SK-N-SH treated with all-trans-retinoic acid at 6 μM for 48 hours (cell line): Measurements from ENCODE around the gene OS9.

Experiments
- ATAC-seq: fragments of 200-7000 bp; cut with Tn5 transposase; 3 replicates; pipeline ENCODE4 v1.9.1; 2020; ENCODE audit warnings: mild to moderate bottlenecking, moderate library complexity
- BACH2 ChIP-seq: fragments of 250-450 bp; sonication (Bioruptor Pico); IDR thresholded peaks from 2 replicates; pipeline ENCODE4 v1.9.0; 2021; ENCODE audit warnings: mild to moderate bottlenecking, borderline replicate concordance
- CSDC2 ChIP-seq: fragments of 250-450 bp; sonication (Bioruptor Pico); IDR thresholded peaks from 2 replicates; pipeline ENCODE4 v1.5.0; 2020; ENCODE audit warnings: mild to moderate bottlenecking, moderate library complexity
- GLIS3 ChIP-seq: fragments of 250-450 bp; sonication (Bioruptor Pico); IDR thresholded peaks from 2 replicates; pipeline ENCODE4 v1.5.0; 2020; ENCODE audit warnings: mild to moderate bottlenecking, moderate library complexity
- OSR1 ChIP-seq: fragments of 250-450 bp; sonication (Bioruptor Pico); IDR thresholded peaks from 2 replicates; pipeline ENCODE4 v1.8.0; 2022; ENCODE audit warnings: moderate library complexity, mild to moderate bottlenecking, inconsistent platforms
- PPARA ChIP-seq: fragments of 250-450 bp; sonication (Bioruptor Pico); IDR thresholded peaks from 2 replicates; pipeline ENCODE4 v1.5.0; 2020; ENCODE audit warnings: mild to moderate bottlenecking, borderline replicate concordance
- RARB ChIP-seq: fragments of 250-450 bp; sonication (Bioruptor Pico); IDR thresholded peaks from 2 replicates; pipeline ENCODE4 v1.8.0; 2021; ENCODE audit warnings: mild to moderate bottlenecking, moderate library complexity
- TCF4 ChIP-seq: fragments of 250-450 bp; sonication (Bioruptor Pico); IDR thresholded peaks from 2 replicates; pipeline ENCODE4 v1.8.0; 2021; ENCODE audit warnings: mild to moderate bottlenecking, moderate library complexity, borderline replicate concordance
- TOX ChIP-seq: fragments of 250-450 bp; sonication (Bioruptor Pico); IDR thresholded peaks from 2 replicates; pipeline ENCODE4 v1.8.0; 2021; ENCODE audit warnings: mild to moderate bottlenecking, moderate library complexity, borderline replicate concordance
- ZC3H10 ChIP-seq: fragments of 250-450 bp; sonication (Bioruptor Pico); IDR thresholded peaks from 2 replicates; pipeline ENCODE4 v1.5.1; 2021; ENCODE audit warnings: mild to moderate bottlenecking, moderate library complexity
- ZFP3 ChIP-seq: fragments of 250-450 bp; sonication (Bioruptor Pico); IDR thresholded peaks from 2 replicates; pipeline ENCODE4 v1.5.0; 2020; ENCODE audit warnings: mild to moderate bottlenecking, moderate library complexity
- ZFP30 ChIP-seq: fragments of 450-650 bp; formaldehyde crosslinking; IDR thresholded peaks from 2 replicates; pipeline ENCODE4 v1.5.0; 2022; ENCODE audit warnings: mild to moderate bottlenecking, moderate library complexity
- ZNF565 ChIP-seq: fragments of 450-650 bp; formaldehyde crosslinking; conservative IDR thresholded peaks from 2 replicates; pipeline ENCODE4 v1.5.0; 2020; ENCODE audit warnings: low read depth, mild to moderate bottlenecking, moderate library complexity
- ZNF70 ChIP-seq: fragments of 450-650 bp; formaldehyde crosslinking; IDR thresholded peaks from 2 replicates; pipeline ENCODE4 v1.5.0; 2020; ENCODE audit warnings: mild to moderate bottlenecking, moderate library complexity
- ZNF8 ChIP-seq: fragments of 450-650 bp; formaldehyde crosslinking; IDR thresholded peaks from 2 replicates; pipeline ENCODE4 v1.5.0; 2020; ENCODE audit warnings: mild to moderate bottlenecking, moderate library complexity
- TF ChIP-seq, protein P1 (sequence below): fragments of 250-450 bp; sonication (Bioruptor Pico); IDR thresholded peaks from 2 replicates; pipeline ENCODE4 v1.5.1; 2020; ENCODE audit warnings: low read depth, mild to moderate bottlenecking, moderate library complexity
- TF ChIP-seq, protein P2 (sequence below): fragments of 250-450 bp; sonication (Bioruptor Pico); IDR thresholded peaks from 2 replicates; pipeline ENCODE4 v1.5.0; 2020; ENCODE audit warnings: mild to moderate bottlenecking, moderate library complexity
- TF ChIP-seq, protein P3 (sequence below): fragments of 250-450 bp; sonication (Bioruptor Pico); IDR thresholded peaks from 2 replicates; pipeline ENCODE4 v1.8.0; 2021; ENCODE audit warnings: low read depth, mild to moderate bottlenecking, moderate library complexity, borderline replicate concordance
- TF ChIP-seq, protein P4 (sequence below): fragments of 250-450 bp; sonication (Bioruptor Pico); IDR thresholded peaks from 2 replicates; pipeline ENCODE4 v1.5.1; 2021; ENCODE audit warnings: mild to moderate bottlenecking, moderate library complexity
- TF ChIP-seq, protein P5 (sequence below): fragments of 250-450 bp; sonication (Bioruptor Pico); IDR thresholded peaks from 2 replicates; pipeline ENCODE4 v1.8.0; 2020; ENCODE audit warnings: mild to moderate bottlenecking, moderate library complexity, borderline replicate concordance

Gene OS9

DNA sequence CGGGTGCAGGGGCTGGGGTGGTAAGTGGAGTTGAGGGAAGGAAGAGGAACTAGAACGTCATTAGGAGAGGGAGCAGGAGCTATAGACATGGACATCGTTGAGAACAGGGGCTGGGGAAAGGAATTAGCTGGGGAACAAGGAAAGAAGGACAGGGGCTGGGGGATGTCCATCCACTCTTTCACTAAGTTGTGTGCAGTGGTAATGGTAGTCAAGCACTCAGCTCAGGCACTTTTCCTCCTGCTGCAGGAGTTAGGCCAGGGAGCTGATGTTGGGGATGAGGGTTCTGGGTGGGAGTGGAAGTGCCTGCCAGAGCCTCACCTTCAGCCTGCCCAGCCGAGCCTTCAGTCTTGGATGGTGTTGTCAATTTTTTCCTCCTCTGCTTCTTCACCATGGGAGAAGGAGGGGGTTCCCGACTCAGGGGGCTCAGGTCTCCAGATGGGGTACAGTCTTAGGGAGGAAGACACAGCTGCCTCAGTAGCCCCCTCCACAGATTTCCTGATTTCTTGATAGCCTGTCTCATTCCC is 35.5 kb downstream of the OS9 start:
- no peak for ATAC-seq
- TF ChIP-seq, protein P1, sequence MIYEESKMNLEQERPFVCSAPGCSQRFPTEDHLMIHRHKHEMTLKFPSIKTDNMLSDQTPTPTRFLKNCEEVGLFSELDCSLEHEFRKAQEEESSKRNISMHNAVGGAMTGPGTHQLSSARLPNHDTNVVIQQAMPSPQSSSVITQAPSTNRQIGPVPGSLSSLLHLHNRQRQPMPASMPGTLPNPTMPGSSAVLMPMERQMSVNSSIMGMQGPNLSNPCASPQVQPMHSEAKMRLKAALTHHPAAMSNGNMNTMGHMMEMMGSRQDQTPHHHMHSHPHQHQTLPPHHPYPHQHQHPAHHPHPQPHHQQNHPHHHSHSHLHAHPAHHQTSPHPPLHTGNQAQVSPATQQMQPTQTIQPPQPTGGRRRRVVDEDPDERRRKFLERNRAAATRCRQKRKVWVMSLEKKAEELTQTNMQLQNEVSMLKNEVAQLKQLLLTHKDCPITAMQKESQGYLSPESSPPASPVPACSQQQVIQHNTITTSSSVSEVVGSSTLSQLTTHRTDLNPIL (CRISPR knock-in tag): no peak
- no peak for TF ChIP-seq RARB
- TF ChIP-seq TCF4 (CRISPR knock-in tag): no peak
- TF ChIP-seq, protein P2, sequence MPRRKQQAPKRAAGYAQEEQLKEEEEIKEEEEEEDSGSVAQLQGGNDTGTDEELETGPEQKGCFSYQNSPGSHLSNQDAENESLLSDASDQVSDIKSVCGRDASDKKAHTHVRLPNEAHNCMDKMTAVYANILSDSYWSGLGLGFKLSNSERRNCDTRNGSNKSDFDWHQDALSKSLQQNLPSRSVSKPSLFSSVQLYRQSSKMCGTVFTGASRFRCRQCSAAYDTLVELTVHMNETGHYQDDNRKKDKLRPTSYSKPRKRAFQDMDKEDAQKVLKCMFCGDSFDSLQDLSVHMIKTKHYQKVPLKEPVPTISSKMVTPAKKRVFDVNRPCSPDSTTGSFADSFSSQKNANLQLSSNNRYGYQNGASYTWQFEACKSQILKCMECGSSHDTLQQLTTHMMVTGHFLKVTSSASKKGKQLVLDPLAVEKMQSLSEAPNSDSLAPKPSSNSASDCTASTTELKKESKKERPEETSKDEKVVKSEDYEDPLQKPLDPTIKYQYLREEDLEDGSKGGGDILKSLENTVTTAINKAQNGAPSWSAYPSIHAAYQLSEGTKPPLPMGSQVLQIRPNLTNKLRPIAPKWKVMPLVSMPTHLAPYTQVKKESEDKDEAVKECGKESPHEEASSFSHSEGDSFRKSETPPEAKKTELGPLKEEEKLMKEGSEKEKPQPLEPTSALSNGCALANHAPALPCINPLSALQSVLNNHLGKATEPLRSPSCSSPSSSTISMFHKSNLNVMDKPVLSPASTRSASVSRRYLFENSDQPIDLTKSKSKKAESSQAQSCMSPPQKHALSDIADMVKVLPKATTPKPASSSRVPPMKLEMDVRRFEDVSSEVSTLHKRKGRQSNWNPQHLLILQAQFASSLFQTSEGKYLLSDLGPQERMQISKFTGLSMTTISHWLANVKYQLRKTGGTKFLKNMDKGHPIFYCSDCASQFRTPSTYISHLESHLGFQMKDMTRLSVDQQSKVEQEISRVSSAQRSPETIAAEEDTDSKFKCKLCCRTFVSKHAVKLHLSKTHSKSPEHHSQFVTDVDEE: no peak
- TF ChIP-seq, all 23 proteins: peak for 0

DNA sequence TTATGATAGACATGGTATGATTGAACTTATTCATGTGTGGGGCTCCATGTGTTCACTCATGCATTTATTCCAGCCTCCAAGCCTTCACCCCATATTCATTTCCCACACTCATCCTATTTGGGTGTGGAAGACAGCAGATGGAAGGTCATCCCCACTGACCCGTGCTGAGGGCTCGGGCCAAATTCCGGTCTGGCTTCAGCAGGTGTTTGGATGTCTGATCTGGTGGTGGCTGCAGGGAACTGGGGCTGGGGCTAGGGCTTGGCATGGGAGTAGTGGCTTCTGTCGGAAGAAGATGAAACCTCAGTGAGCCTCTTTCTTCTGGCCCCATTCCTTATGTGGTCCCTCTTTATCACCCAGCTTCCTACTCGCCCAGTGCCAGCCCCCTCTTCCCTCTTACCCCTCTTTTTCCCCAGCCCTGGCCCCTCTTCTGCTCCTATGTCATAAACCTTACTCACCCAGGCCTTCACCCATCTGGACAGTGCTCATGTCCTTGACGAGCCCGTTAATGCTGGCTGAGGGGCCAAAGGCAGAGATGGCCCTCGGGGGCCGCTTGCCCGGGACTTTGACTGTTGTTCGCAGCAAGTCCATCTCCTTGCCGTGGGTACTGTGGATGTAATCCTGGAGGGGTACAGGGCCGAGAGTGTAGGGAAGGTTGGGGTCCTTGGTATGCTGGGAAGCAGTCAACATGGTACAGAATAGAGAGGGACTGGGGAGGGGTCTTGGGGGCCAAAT is 36.6 kb downstream of the OS9 start:
- ATAC-seq: no peak
- TF ChIP-seq, protein P3, sequence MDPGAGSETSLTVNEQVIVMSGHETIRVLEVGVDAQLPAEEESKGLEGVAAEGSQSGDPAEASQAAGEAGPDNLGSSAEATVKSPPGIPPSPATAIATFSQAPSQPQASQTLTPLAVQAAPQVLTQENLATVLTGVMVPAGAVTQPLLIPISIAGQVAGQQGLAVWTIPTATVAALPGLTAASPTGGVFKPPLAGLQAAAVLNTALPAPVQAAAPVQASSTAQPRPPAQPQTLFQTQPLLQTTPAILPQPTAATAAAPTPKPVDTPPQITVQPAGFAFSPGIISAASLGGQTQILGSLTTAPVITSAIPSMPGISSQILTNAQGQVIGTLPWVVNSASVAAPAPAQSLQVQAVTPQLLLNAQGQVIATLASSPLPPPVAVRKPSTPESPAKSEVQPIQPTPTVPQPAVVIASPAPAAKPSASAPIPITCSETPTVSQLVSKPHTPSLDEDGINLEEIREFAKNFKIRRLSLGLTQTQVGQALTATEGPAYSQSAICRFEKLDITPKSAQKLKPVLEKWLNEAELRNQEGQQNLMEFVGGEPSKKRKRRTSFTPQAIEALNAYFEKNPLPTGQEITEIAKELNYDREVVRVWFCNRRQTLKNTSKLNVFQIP (CRISPR knock-in tag): no peak
- TF ChIP-seq, protein P2: no peak
- TF ChIP-seq, protein P4, sequence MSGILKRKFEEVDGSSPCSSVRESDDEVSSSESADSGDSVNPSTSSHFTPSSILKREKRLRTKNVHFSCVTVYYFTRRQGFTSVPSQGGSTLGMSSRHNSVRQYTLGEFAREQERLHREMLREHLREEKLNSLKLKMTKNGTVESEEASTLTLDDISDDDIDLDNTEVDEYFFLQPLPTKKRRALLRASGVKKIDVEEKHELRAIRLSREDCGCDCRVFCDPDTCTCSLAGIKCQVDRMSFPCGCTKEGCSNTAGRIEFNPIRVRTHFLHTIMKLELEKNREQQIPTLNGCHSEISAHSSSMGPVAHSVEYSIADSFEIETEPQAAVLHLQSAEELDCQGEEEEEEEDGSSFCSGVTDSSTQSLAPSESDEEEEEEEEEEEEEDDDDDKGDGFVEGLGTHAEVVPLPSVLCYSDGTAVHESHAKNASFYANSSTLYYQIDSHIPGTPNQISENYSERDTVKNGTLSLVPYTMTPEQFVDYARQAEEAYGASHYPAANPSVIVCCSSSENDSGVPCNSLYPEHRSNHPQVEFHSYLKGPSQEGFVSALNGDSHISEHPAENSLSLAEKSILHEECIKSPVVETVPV (CRISPR knock-in tag): no peak
- TF ChIP-seq ZC3H10 (CRISPR knock-in tag) (no peak), RARB (no peak), GLIS3 (CRISPR knock-in tag) (no peak), OSR1 (no peak), ZNF8 (CRISPR knock-in tag) (no peak)
- TF ChIP-seq, protein P1 (CRISPR knock-in tag): no peak

DNA sequence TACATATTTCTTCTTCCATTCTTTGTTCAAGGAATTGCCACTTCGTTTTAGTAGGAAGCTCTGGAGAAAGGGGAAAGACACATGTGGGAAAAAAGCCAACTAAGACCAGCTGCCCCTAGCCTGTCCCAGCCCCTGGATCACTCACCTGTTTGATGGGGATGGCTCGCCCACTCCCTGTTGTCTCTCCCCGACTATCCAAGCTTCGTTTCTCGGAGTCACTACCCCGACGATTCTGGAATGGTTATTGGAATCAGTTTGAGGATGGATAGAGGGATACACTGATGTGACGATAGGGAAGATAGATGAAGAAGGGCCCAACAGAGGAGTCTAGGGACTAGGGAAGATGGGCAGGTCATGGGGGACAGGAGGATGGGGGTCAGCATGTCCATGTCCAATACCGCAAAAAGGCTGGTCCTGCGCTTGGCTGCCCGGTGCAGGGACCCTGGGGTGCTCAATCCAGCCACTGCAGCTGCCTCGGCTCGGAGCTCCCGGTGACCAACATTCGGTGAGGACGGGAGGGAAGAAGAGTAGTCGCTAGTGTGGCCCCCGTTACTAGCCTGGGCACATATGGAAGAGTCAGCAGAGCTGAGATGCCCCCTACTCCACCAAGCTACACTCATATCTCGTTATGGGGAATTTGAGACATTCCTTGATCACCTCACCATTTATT is 37.6 kb downstream of the OS9 start:
- ATAC-seq: no peak
- TF ChIP-seq PPARA (CRISPR knock-in tag) (no peak), ZFP3 (no peak), TOX (CRISPR knock-in tag) (no peak), ZNF565 (CRISPR knock-in tag) (no peak), ZC3H10 (CRISPR knock-in tag) (no peak), ZNF70 (no peak), CSDC2 (CRISPR knock-in tag) (no peak), ZFP30 (CRISPR knock-in tag) (no peak), BACH2 (CRISPR knock-in tag) (no peak), ZNF8 (CRISPR knock-in tag) (no peak)
- TF ChIP-seq, protein P3 (CRISPR knock-in tag): no peak
- TF ChIP-seq, protein P5, sequence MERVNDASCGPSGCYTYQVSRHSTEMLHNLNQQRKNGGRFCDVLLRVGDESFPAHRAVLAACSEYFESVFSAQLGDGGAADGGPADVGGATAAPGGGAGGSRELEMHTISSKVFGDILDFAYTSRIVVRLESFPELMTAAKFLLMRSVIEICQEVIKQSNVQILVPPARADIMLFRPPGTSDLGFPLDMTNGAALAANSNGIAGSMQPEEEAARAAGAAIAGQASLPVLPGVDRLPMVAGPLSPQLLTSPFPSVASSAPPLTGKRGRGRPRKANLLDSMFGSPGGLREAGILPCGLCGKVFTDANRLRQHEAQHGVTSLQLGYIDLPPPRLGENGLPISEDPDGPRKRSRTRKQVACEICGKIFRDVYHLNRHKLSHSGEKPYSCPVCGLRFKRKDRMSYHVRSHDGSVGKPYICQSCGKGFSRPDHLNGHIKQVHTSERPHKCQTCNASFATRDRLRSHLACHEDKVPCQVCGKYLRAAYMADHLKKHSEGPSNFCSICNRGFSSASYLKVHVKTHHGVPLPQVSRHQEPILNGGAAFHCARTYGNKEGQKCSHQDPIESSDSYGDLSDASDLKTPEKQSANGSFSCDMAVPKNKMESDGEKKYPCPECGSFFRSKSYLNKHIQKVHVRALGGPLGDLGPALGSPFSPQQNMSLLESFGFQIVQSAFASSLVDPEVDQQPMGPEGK (CRISPR knock-in tag): no peak
